HEK293T (cell line): ENCODE measurements around the gene ZIC2.

ENCODE experiments used
- FOXA1 ChIP-seq: fragments of 450-650 bp; IDR thresholded peaks from 2 replicates; pipeline ENCODE4 v1.6.1; 2016; ENCODE audit warnings: mild to moderate bottlenecking
- FOXM1 ChIP-seq: fragments of 450-650 bp; IDR thresholded peaks from 2 replicates; pipeline ENCODE4 v1.6.1; 2017; ENCODE audit warnings: mild to moderate bottlenecking, borderline replicate concordance
- L3MBTL2 ChIP-seq: fragments of 450-650 bp; conservative IDR thresholded peaks from 2 replicates; pipeline ENCODE4 v1.6.1; 2016; ENCODE audit warnings: mild to moderate bottlenecking
- NFRKB ChIP-seq: fragments of 450-650 bp; IDR thresholded peaks from 2 replicates; pipeline ENCODE4 v1.6.1; 2016; ENCODE audit warnings: mild to moderate bottlenecking, moderate library complexity
- SUZ12 ChIP-seq: fragments of 450-650 bp; IDR thresholded peaks from 2 replicates; pipeline ENCODE4 v1.6.1; 2016; ENCODE audit warnings: mild to moderate bottlenecking
- TARDBP ChIP-seq: fragments of 450-650 bp; IDR thresholded peaks from 2 replicates; pipeline ENCODE4 v1.6.1; 2016

DNA sequence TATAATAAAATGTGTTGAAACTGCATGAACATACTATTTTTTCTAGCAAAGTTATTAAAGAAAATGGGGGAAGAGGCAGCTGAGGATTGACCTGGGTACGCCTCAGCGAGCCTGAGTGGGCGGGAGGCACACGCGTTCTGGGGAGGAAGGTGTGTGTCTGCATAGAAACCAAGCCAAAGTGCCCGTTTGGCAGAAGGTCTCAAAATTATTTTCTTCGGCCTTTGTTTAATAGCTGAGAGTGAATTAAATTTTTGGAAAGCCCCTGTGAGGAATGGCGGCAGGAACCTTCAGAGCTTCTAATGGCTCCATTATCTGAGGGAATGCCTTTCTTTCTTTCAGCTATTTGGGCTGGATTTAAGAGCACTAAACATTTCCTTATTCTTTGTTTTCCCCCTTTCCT is 5.2 kb downstream of the ZIC2 start:
- TF ChIP-seq SUZ12 = no peak
- TF ChIP-seq FOXA1 = no peak
- TF ChIP-seq TARDBP = no peak
- no peak for TF ChIP-seq NFRKB
- no peak for TF ChIP-seq FOXM1
- no peak for TF ChIP-seq L3MBTL2
